Measurements from ENCODE around the gene INTS7. TPM values are rescaled to one million over a fixed set of nuclear protein-coding genes. Genes with fewer than 3 reads are reported as not detected.
"Not testable (repeated sequence)": the region's sequence is repeated elsewhere in the genome, so short reads cannot be mapped to it uniquely, and the experiment has no call there.

INTS7 gene
- polyA plus RNA-seq, 3 donors = 6.1 to 10.7 (median 7.6) TPM

DNA sequence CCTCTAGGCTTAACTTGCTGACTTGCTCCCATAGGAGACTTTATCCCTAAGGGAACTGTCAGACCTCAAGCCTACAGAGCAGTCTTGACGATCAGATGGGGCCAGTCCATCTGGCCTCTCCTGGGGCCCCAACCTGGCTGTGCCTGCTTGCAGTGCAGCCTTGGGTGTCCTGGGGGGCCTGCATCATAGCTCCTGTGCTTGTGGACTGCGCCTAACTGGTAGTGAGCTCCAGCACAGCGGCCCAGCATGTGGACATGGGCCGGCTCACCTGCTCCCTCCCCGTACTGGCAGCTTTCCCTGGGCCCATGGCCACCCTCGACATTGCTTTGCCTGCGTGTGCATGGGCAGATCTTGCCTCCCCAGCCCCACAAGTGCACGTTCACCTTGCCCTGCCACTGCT lies 76.1 kb downstream of the INTS7 start:
- 97% methylated on average over 8 of the region's 8 CpGs for WGBS (ENCODE audit: insufficient coverage)
- Histone ChIP-seq H3K4me1 (ENCODE audit: control insufficient read depth in 1 of 2, insufficient read depth in 2 of 2, low read length in 2 of 2) (no peaks in the 10 kb centered on the region), H2AFZ (ENCODE audit: insufficient read depth, low read depth, low read length, poor library complexity, severe bottlenecking) (no peak overlapping the region), H3K4me2 (replicated peaks; ENCODE audit: extremely low read depth, low read length, poor library complexity, severe bottlenecking) (no peak overlapping the region), H3K36me3 (replicated peaks in 1 of 2; ENCODE audit: control insufficient read depth in 1 of 2, insufficient read depth in 2 of 2, low read length in 2 of 2) (peaks cover 12 to 37% of the 10 kb centered on the region in 2 donors), H3K27ac (ENCODE audit: low read depth in 1 of 2, low read length in 2 of 2) (no peak overlapping the region), H3K79me2 (ENCODE audit: insufficient read depth, low read length) (no peaks in the 10 kb centered on the region), H4K20me1 (ENCODE audit: insufficient read depth, low read length) (no peaks in the 10 kb centered on the region), H3K9me3 (replicated peaks in 1 of 2; ENCODE audit: control insufficient read depth in 1 of 2, insufficient read depth in 1 of 2, low read length in 2 of 2) (no peaks in the 10 kb centered on the region), H3K9ac (ENCODE audit: insufficient read depth, low read length, poor library complexity, severe bottlenecking) (no peak overlapping the region), H3K4me3 (replicated peaks in 1 of 3; ENCODE audit: low read depth in 2 of 3, low read length in 3 of 3) (no peak overlapping the region), H3K27me3 (ENCODE audit: control insufficient read depth in 2 of 2, insufficient read depth in 2 of 2, low read length in 2 of 2) (no peaks in the 10 kb centered on the region)
- peaks cover 56 to 64% of the 10 kb centered on the region in 2 donors for H3K36me3 Mint-ChIP-seq
- no peak for DNase-seq
- H3K4me1 Mint-ChIP-seq = no peaks in the 10 kb centered on the region
- intact Hi-C loops (cut with micrococcal nuclease) = no loop called here
- no peaks in the 10 kb centered on the region for H3K27me3 Mint-ChIP-seq (ENCODE audit: low read depth in 3 of 3)
- H3K9me3 Mint-ChIP-seq = no peaks in the 10 kb centered on the region
- no peak overlapping the region for H3K4me3 Mint-ChIP-seq
- TF ChIP-seq, protein P1, sequence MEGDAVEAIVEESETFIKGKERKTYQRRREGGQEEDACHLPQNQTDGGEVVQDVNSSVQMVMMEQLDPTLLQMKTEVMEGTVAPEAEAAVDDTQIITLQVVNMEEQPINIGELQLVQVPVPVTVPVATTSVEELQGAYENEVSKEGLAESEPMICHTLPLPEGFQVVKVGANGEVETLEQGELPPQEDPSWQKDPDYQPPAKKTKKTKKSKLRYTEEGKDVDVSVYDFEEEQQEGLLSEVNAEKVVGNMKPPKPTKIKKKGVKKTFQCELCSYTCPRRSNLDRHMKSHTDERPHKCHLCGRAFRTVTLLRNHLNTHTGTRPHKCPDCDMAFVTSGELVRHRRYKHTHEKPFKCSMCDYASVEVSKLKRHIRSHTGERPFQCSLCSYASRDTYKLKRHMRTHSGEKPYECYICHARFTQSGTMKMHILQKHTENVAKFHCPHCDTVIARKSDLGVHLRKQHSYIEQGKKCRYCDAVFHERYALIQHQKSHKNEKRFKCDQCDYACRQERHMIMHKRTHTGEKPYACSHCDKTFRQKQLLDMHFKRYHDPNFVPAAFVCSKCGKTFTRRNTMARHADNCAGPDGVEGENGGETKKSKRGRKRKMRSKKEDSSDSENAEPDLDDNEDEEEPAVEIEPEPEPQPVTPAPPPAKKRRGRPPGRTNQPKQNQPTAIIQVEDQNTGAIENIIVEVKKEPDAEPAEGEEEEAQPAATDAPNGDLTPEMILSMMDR (IDR thresholded peaks at IDR 0.05) = no peak
- no peak overlapping the region for H3K27ac Mint-ChIP-seq

- H3K79me2 ChIP-seq (ENCODE audit: insufficient read depth, low read length); H3K4me1 Mint-ChIP-seq; H3K27me3 ChIP-seq (ENCODE audit: control insufficient read depth in 2 of 2, insufficient read depth in 2 of 2, low read length in 2 of 2); H3K27ac ChIP-seq (ENCODE audit: low read depth in 1 of 2, low read length in 2 of 2); H3K27me3 Mint-ChIP-seq (ENCODE audit: low read depth in 3 of 3); DNase-seq; H3K4me3 Mint-ChIP-seq; H3K27ac Mint-ChIP-seq; H2AFZ ChIP-seq (ENCODE audit: insufficient read depth, low read depth, low read length, poor library complexity, severe bottlenecking); H4K20me1 ChIP-seq (ENCODE audit: insufficient read depth, low read length); H3K9me3 Mint-ChIP-seq; H3K4me3 ChIP-seq (replicated peaks in 1 of 3; ENCODE audit: low read depth in 2 of 3, low read length in 3 of 3); H3K9me3 ChIP-seq (replicated peaks in 1 of 2; ENCODE audit: control insufficient read depth in 1 of 2, insufficient read depth in 1 of 2, low read length in 2 of 2); H3K4me2 ChIP-seq (replicated peaks; ENCODE audit: extremely low read depth, low read length, poor library complexity, severe bottlenecking); intact Hi-C loops (cut with micrococcal nuclease); H3K9ac ChIP-seq (ENCODE audit: insufficient read depth, low read length, poor library complexity, severe bottlenecking): not testable (repeated sequence)
- WGBS (ENCODE audit: insufficient coverage) = no CpG with 5 or more reads among the region's 2 CpGs
- H3K4me1 ChIP-seq (ENCODE audit: control insufficient read depth in 1 of 2, insufficient read depth in 2 of 2, low read length in 2 of 2) = peaks cover 21 to 24% of the 10 kb centered on the region in 2 donors
- H3K36me3 ChIP-seq (replicated peaks in 1 of 2; ENCODE audit: control insufficient read depth in 1 of 2, insufficient read depth in 2 of 2, low read length in 2 of 2) = peaks cover 3 to 15% of the 10 kb centered on the region in 2 donors
- H3K36me3 Mint-ChIP-seq = peaks cover 22 to 26% of the 10 kb centered on the region in 2 donors
These were observed 81.3 kb downstream of the INTS7 start for GRCh38 chr1:211954028-211954427.

GRCh38 chr1:211953543-211953942 lies 81.8 kb downstream of the INTS7 start:
- H3K36me3 ChIP-seq (replicated peaks in 1 of 2; ENCODE audit: control insufficient read depth in 1 of 2, insufficient read depth in 2 of 2, low read length in 2 of 2) = peaks cover 0 to 10% of the 10 kb centered on the region in 2 donors
- H3K9me3 ChIP-seq (replicated peaks in 1 of 2; ENCODE audit: control insufficient read depth in 1 of 2, insufficient read depth in 1 of 2, low read length in 2 of 2); H3K9me3 Mint-ChIP-seq; H3K27me3 ChIP-seq (ENCODE audit: control insufficient read depth in 2 of 2, insufficient read depth in 2 of 2, low read length in 2 of 2); H3K27ac ChIP-seq (ENCODE audit: low read depth in 1 of 2, low read length in 2 of 2); H2AFZ ChIP-seq (ENCODE audit: insufficient read depth, low read depth, low read length, poor library complexity, severe bottlenecking); H3K4me3 ChIP-seq (replicated peaks in 1 of 3; ENCODE audit: low read depth in 2 of 3, low read length in 3 of 3); H4K20me1 ChIP-seq (ENCODE audit: insufficient read depth, low read length); H3K4me1 Mint-ChIP-seq; DNase-seq; H3K79me2 ChIP-seq (ENCODE audit: insufficient read depth, low read length); H3K27ac Mint-ChIP-seq; intact Hi-C loops (cut with micrococcal nuclease); H3K4me3 Mint-ChIP-seq; H3K9ac ChIP-seq (ENCODE audit: insufficient read depth, low read length, poor library complexity, severe bottlenecking); H3K27me3 Mint-ChIP-seq (ENCODE audit: low read depth in 3 of 3); H3K4me2 ChIP-seq (replicated peaks; ENCODE audit: extremely low read depth, low read length, poor library complexity, severe bottlenecking): not testable (repeated sequence)
- peaks cover 17 to 24% of the 10 kb centered on the region in 2 donors for H3K36me3 Mint-ChIP-seq
- H3K4me1 ChIP-seq (ENCODE audit: control insufficient read depth in 1 of 2, insufficient read depth in 2 of 2, low read length in 2 of 2) = peaks cover 21 to 27% of the 10 kb centered on the region in 2 donors
- no CpG with 5 or more reads among the region's 4 CpGs for WGBS (ENCODE audit: insufficient coverage)

All from CD14-positive monocyte (primary cell).